RPMI8226 (cell line): ENCODE data around the gene MYL4.
"Not testable (repeated sequence)": the region's sequence is repeated elsewhere in the genome, so short reads cannot be mapped to it uniquely, and the experiment has no call there.

ENCODE experiments used
- DNase-seq: peaks from one replicate; pipeline ENCODE4 v3.0.0-alpha.2; 2015

Gene MYL4

GRCh38 chr17:47208744-47209488 is at the start of gene MYL4:
Gene MYL4 (plus strand): TSS chr17:47209348. CDS start chr17:47209423, 75 bp downstream.
- DNase-seq: no peak

GRCh38 chr17:47162013-47162622 is 47.0 kb upstream of the MYL4 start:
- no peak for DNase-seq

GRCh38 chr17:47164263-47164662 is 44.9 kb upstream of the MYL4 start:
- DNase-seq: no peak

GRCh38 chr17:47165137-47165536 is 44.0 kb upstream of the MYL4 start:
- DNase-seq: no peak

- DNase-seq: not testable (repeated sequence)
These were observed 42.3 kb upstream of the MYL4 start for GRCh38 chr17:47166854-47167253.

GRCh38 chr17:47168896-47169295 is 40.3 kb upstream of the MYL4 start:
- not testable (repeated sequence) for DNase-seq

- no peak for DNase-seq
These were observed 38.4 kb upstream of the MYL4 start for GRCh38 chr17:47170710-47171109.

- no peak for DNase-seq
These were observed 36.2 kb upstream of the MYL4 start for GRCh38 chr17:47172696-47173565.

GRCh38 chr17:47174823-47175222 is 34.3 kb upstream of the MYL4 start:
- DNase-seq: not testable (repeated sequence)

- DNase-seq: no peak
These were observed 32.7 kb upstream of the MYL4 start for GRCh38 chr17:47176389-47176826.

GRCh38 chr17:47177261-47177660 is 31.9 kb upstream of the MYL4 start:
- no peak for DNase-seq

- DNase-seq: no peak
These were observed 30.0 kb upstream of the MYL4 start for GRCh38 chr17:47179141-47179540.

- no peak for DNase-seq
These were observed 28.8 kb upstream of the MYL4 start for GRCh38 chr17:47180337-47180736.

- not testable (repeated sequence) for DNase-seq
These were observed 28.2 kb upstream of the MYL4 start for GRCh38 chr17:47180988-47181387.

- DNase-seq: no peak
These were observed 24.5 kb upstream of the MYL4 start for GRCh38 chr17:47184681-47185080.

GRCh38 chr17:47188271-47188875 is 20.8 kb upstream of the MYL4 start:
- peak; percentile 22 for DNase-seq

GRCh38 chr17:47188876-47189731 is 20.0 kb upstream of the MYL4 start, which contains the start of gene CDC27:
Gene CDC27 (minus strand): TSS chr17:47189295. CDS start chr17:47189172, 123 bp downstream.
- DNase-seq: peak; percentile 100

GRCh38 chr17:47189732-47190237 is 19.4 kb upstream of the MYL4 start:
- DNase-seq: no peak

- DNase-seq: no peak
These were observed 18.9 kb upstream of the MYL4 start for GRCh38 chr17:47190243-47190642.

- DNase-seq: no peak
These were observed 18.4 kb upstream of the MYL4 start for GRCh38 chr17:47190770-47191169.

- DNase-seq: peak; percentile 27
These were observed 16.6 kb upstream of the MYL4 start for GRCh38 chr17:47192554-47192953.
